GM20000 (cell line): ENCODE results near the gene CD38.

Experiments used
- DNase-seq: peaks from one replicate; pipeline ENCODE4 v3.0.0; 2012; ENCODE audit warnings: low spot score
- TF ChIP-seq, protein P1 (sequence below): IDR thresholded peaks from 2 replicates; pipeline ENCODE4 v1.5.1; 2012; ENCODE audit warnings: mild to moderate bottlenecking, control low read depth; ENCODE audit errors: extremely low read depth, missing control alignments

The CD38 gene

GRCh38 chr4:15740764-15741404, 37.2 kb upstream of the CD38 start:
- no peak for DNase-seq

GRCh38 chr4:15742083-15742582, 36.0 kb upstream of the CD38 start:
- no peak for DNase-seq
- TF ChIP-seq, protein P1, sequence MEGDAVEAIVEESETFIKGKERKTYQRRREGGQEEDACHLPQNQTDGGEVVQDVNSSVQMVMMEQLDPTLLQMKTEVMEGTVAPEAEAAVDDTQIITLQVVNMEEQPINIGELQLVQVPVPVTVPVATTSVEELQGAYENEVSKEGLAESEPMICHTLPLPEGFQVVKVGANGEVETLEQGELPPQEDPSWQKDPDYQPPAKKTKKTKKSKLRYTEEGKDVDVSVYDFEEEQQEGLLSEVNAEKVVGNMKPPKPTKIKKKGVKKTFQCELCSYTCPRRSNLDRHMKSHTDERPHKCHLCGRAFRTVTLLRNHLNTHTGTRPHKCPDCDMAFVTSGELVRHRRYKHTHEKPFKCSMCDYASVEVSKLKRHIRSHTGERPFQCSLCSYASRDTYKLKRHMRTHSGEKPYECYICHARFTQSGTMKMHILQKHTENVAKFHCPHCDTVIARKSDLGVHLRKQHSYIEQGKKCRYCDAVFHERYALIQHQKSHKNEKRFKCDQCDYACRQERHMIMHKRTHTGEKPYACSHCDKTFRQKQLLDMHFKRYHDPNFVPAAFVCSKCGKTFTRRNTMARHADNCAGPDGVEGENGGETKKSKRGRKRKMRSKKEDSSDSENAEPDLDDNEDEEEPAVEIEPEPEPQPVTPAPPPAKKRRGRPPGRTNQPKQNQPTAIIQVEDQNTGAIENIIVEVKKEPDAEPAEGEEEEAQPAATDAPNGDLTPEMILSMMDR: no peak

More at GRCh38 chr4:15740764-15741404, 37.2 kb upstream of the CD38 start:
- TF ChIP-seq, protein P1: no peak

- TF ChIP-seq, protein P1: no peak
- DNase-seq: no peak
Observed at GRCh38 chr4:15742637-15743036, 35.5 kb upstream of the CD38 start.

DNA sequence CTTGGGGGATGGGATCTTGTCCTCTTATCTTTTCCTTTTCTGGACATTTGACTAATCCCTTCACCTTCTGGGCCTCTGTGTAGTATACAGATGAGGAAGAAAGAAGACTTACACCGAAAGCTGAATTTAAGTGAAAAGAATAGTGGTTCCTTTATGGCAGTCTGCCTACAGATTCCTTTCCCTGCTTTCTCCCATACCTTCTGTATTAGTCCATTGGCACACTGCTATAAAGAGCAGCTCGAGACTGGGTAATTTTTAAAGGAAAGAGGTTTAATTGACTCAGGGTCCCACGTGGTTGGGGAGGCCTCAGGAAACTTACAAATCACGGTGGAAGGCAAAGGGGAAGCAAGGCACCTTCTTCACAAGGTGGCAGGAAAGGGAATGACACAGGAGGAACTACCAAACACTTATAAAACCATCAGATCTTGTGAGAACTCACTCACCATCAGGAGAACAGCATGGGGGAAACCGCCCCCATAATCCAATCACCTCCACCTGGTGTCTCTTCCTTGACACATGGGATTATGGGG, 34.0 kb upstream of the CD38 start:
- TF ChIP-seq, protein P1: no peak
- DNase-seq: no peak

DNA sequence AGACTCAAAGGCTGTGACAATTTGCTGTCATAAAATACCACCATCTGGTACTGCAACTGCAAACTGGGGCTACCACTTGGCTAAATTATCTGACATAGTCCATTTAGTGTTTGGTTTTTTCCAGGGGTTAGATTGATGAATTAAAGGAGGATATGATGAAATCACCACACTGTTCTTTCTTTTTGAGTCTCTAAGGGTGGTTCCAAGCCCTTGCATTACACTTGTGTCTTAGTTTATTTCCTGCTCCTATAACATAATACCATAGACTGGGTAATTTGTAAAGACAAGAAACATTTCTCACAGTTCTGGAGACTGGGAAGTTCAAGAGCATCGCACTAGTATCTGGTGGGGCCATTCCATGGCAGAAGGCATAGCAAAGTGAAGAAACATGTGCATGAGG, 32.0 kb upstream of the CD38 start:
- TF ChIP-seq, protein P1: no peak

DNA sequence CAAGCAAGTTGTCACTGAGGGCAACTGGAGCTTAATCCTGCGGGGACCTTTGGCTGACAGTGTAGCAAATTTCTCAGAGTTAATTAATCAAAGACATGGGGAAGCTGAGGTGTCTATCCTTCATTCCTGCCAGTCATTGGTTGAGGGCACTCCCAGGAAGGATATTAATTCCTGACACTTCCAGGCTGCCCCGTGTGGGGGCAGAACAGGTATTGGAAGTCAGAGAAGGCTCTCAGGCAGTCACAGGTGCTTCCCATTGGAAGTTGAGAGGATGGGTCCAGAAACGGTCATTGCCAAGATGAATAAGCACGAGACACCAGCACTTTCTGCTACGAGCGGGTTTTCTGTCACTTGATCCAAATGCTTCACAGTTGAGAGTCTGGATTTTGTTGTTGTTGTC, 29.1 kb upstream of the CD38 start:
- DNase-seq: no peak
- TF ChIP-seq, protein P1: no peak

More for the DNA sequence above, 32.0 kb upstream of the CD38 start:
- DNase-seq: no peak

GRCh38 chr4:15751153-15751552, 27.0 kb upstream of the CD38 start:
- DNase-seq: no peak
- TF ChIP-seq, protein P1: no peak
